NOMO-1 (cell line): Measurements from ENCODE around the gene GRM5.
"Not testable (repeated sequence)": the region's sequence is repeated elsewhere in the genome, so short reads cannot be mapped to it uniquely, and the experiment has no call there.

Experiments
- DNase-seq, 2 experiments: peaks; one replicate each; lab custom pipeline; 2025; ENCODE audit not compliant: unreplicated experiment in 2 of 2; lab: John Stamatoyannopoulos, UW

Gene GRM5

GRCh38 chr11:88978992-88979391 lies 86.8 kb downstream of the GRM5 start:
- not testable (repeated sequence) for DNase-seq

DNA sequence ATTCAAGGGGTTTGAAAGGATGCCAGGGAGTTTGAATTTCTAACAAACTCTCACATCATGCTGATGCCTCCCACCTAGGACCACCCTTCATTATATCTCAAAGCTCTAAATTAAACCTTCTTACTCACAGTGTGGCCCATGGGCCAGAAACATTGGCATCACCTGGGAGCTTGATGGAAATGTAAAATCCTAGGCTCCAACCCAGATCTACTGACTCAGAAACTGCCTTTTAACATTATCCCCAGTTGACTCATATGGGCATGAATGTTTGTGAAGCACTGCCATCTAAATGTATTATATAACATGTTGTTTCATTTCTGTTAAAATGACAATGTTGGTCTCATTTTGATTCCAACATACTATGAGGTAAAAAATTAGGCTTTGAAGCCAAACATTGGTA lies 90.3 kb downstream of the GRM5 start:
- DNase-seq = not testable (repeated sequence)

GRCh38 chr11:88972210-88972609 lies 93.6 kb downstream of the GRM5 start:
- no peak for DNase-seq

GRCh38 chr11:88961621-88962020 lies 104.2 kb downstream of the GRM5 start:
- not testable (repeated sequence) for DNase-seq

GRCh38 chr11:88959857-88960256 lies 105.9 kb downstream of the GRM5 start:
- DNase-seq = not testable (repeated sequence)

- no peak for DNase-seq
Observed at GRCh38 chr11:88950975-88951374, 114.8 kb downstream of the GRM5 start.

DNA sequence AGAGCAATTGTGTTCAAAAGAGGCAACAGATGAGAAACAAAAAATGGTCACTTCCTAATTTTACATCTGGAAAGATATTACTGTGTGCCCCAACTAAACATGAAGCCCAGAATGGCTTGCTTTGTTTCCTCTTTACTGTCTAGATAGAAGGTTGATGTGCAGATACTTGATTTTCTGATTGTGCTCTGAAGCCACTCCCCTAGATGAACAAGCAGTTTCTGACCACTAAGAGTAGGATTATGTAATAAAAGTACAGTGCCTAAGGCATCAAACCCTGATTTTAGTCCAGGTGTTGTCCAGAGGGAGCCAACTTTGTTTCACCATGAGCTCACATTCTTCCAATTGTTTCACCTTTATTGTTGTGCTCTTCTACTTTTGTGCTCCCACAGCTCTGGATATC lies 116.9 kb downstream of the GRM5 start:
- DNase-seq = not testable (repeated sequence)

DNA sequence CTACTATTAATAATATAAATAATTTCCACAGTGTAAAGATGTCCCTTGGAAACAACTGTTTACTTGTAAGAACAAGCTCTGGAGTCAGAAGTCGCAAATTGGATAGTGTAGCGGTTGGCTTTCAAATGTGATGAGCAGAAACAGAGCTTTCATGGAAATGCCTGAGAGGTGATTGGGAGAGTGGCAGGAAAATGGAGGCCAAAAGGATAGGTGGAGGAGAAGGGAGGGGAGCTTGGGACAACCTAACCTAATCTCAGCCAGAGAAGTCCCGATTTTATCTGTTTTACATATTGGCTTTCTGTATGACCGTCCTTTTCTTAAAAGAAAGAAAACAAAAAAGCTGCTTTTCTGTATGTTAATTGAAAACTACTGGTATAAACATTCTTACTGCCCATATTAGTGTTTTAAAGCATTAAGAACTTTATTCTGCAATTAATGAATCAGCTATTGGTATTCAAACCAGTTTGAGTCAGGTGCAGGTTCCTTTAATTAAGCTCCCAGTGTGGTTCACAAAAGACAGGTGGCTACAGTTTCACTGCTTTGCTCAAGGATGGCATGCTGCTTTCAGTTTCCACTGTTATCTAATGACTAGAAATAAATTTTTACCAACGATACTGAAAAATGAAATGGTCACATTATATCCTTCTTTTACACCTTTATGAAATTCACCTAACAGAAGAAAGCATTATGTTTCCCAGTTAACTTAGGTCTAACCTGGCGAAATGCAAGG lies 117.8 kb downstream of the GRM5 start:
- DNase-seq = not testable (repeated sequence)

DNA sequence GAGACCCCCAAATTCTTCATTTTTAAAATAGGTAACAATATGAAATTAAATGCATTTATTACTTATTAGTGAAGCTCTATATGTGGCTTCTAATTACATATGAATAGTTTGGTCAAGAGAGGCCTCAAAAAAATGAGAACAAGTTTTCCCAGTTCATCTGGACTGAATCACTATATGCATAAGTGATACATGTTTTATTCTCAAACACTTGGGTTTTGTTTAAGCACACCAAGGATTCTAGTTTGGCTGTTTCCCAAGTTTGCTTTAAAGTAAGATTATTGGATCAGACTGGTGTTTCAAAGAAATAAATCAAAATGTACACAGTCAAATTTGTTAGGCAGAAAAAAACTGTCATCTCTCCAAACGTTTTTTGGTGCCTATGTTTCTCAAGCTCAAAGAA lies 136.1 kb downstream of the GRM5 start:
- not testable (repeated sequence) for DNase-seq

GRCh38 chr11:88917065-88917464 lies 148.7 kb downstream of the GRM5 start:
- DNase-seq = not testable (repeated sequence)

DNA sequence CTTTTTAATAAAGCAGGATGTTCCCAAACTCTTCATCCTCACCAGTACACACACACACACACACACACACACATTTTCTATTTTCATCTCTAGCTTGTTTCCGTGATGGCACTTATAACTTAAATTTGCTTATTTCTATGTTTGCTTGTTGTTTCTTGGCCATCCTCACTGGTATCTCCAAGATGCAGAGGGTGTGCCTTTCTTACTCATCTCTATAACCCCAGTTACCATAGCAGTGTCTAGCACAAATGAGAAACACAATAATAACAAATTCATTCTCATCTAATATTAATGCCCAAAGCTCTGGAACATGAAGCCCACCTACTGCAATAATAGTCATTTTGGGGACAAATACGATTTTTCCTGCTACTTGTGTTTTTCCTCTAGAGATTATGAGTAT lies 156.3 kb downstream of the GRM5 start:
- no peak for DNase-seq

GRCh38 chr11:88901436-88901835 lies 164.3 kb downstream of the GRM5 start:
- not testable (repeated sequence) for DNase-seq

GRCh38 chr11:88888855-88889254 lies 176.9 kb downstream of the GRM5 start:
- not testable (repeated sequence) for DNase-seq

- peak in 1 of 2 experiments; percentile 21 for DNase-seq
Observed at GRCh38 chr11:88886796-88887195, 179.0 kb downstream of the GRM5 start.

DNA sequence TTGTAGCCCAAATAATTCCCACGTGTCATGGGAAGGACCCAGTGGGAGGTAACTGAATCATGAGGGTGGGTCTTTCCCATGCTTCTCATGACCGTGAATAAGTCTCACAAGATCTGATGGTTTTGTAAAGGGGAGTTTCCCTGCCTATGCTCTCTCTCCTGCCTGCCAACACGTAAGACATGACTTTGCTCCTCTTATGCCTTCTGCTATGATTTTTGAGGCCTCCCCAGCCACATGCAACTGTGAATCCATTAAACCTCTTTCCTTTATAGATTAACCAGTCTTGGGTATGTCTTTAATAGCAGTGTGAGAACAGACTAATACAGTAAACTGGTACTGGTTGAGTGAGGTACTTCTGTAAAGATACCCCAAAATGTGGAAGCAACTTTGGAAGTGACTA lies 183.0 kb downstream of the GRM5 start:
- DNase-seq = not testable (repeated sequence)

GRCh38 chr11:88861618-88862017 lies 204.2 kb downstream of the GRM5 start:
- no peak for DNase-seq

DNA sequence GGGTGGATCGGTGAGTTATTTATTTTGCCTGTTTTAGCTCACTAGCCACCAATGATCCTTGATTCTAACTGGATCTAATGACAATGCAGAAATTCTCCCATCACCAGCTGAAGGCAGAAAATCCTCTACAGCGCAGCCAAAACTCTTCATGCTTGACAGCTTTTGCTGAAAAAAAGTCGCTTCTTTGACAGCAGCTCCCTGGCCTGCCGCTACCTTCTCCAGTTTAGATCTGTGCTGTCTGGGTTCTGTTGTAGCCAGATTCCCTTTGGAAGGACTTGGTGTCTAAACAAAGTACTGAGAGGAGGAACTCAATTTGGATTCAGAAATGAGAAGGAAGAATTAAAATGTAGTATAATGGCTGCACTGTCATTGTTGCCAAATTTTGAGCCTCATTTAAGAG lies 205.4 kb downstream of the GRM5 start:
- DNase-seq = not testable (repeated sequence)

DNA sequence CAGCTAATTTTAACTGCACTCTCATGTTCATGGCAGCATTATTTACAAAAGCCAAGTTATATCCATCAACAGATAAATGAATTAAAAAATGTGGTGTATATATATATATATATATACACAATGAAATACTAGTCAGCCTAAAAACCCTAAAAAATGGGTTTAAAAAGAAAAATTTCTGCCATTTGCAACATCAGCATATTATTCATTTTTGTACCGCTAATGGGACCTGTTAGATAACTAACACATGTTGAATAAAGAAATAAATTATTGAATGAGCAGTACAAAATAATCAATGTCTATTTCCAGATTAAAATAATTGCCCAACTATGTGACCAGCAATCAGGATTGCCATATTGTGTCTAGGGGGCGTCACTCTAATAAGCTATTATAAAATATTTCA lies 211.8 kb downstream of the GRM5 start:
- DNase-seq = not testable (repeated sequence)

- not testable (repeated sequence) for DNase-seq
Observed at GRCh38 chr11:88851547-88851946, 214.2 kb downstream of the GRM5 start.

- DNase-seq = not testable (repeated sequence)
Observed at GRCh38 chr11:88849773-88850172, 216.0 kb downstream of the GRM5 start.

DNA sequence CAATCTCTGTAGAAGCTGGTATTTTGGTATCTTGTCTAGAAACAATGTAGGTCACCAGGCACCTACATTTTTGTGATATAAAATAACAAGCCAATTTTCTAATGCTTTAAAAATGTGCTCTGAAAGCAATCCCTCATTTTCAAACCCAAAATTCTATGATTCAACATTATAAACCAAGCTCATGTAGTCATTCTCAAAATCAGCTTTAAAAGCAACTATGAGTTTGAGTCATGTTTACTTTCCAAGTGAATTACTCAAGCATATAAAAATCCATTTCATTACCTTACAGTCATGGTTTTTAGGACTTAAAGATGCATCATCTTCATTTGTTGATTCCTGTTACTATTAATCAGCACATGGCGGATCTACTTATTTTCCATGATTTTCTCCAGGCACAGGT lies 216.4 kb downstream of the GRM5 start:
- DNase-seq = no peak

DNA sequence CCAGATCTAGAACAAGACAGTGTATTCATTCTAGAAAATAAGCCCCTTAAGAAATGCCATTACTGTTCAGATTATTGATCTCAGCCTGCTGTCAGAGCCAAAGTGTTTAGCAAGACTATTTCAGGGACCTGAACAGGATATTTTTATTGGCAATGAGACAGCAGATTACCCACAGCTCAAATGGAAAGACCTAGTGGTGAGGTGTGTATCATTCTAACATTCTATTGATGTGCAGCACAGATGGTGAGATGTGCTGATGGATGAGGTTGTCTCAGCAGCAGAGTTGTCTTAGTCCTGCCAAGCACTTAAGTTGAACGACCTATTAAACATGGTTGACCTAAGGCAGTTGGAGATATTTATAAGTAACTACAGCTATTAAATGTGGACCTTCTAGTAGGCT lies 219.5 kb downstream of the GRM5 start:
- not testable (repeated sequence) for DNase-seq

- not testable (repeated sequence) for DNase-seq
Observed at GRCh38 chr11:88844941-88845340, 220.8 kb downstream of the GRM5 start.
